Thyroid gland (tissue), 4 donors: ENCODE results near the gene RTL1. TPM values are rescaled to one million over a fixed set of nuclear protein-coding genes. Genes with fewer than 3 reads are reported as not detected.

Experiments used
- DNase-seq, 2 donors: peaks; one replicate each; pipeline ENCODE4 v3.0.0-alpha.2; 2019
- H3K27ac ChIP-seq, 3 donors: fragments of 200-600 bp; sonication (generic); 1 replicate in 2 of 3; 2 replicates in 1 of 3; pipeline ENCODE4 v1.5.1; 2016 to 2019; ENCODE audit warnings: mild to moderate bottlenecking in 1 of 3, moderate library complexity in 1 of 3
- H3K27me3 ChIP-seq: fragments of 200-600 bp; sonication (generic); one replicate; pipeline ENCODE4 v1.5.1; 2019
- H3K36me3 ChIP-seq, 2 donors: fragments of 200-600 bp; sonication (generic); one replicate each; pipeline ENCODE4 v1.5.1; 2016 to 2019
- H3K4me1 ChIP-seq, 2 donors: fragments of 200-600 bp; sonication (generic); one replicate each; pipeline ENCODE4 v1.5.1; 2017 to 2019
- H3K4me3 ChIP-seq, 3 donors: fragments of 200-600 bp; sonication (generic); replicated peaks in 1 of 3; 1 replicate in 2 of 3; 2 replicates in 1 of 3; pipeline ENCODE4 v1.5.1; 2016; ENCODE audit warnings: mild to moderate bottlenecking in 1 of 3
- H3K9me3 ChIP-seq: fragments of 200-600 bp; sonication (generic); one replicate; pipeline ENCODE4 v1.5.1; 2017
- CTCF ChIP-seq, 6 experiments: fragments of 200-600 bp in 3 of 6; fragments of 450-650 bp in 3 of 6; sonication (generic) in 3 of 6; IDR thresholded peaks; one replicate each; pipeline ENCODE4 v1.5.1; 2016 to 2019; ENCODE audit warnings: antibody characterized with exemption in 6 of 6, mild to moderate bottlenecking in 2 of 6, inconsistent platforms in 1 of 6, moderate library complexity in 1 of 6
- POLR2A ChIP-seq, 2 donors: fragments of 450-650 bp; IDR thresholded peaks; one replicate each; pipeline ENCODE4 v1.6.1; 2017; ENCODE audit warnings: antibody characterized with exemption in 2 of 2, mild to moderate bottlenecking in 2 of 2, moderate library complexity in 1 of 2
- WGBS, 2 donors: methylation state at CpG; one replicate each; pipeline ENCODE4 v1.1.5; 2017; 5-methylcytosine and 5-hydroxymethylcytosine counted together
- intact Hi-C: fragments of 100-400 bp; cut with DNase I; formaldehyde crosslinking; loops from one replicate; pipeline ENCODE4 v1.15.1; 2023
- total RNA-seq, 4 donors: library from RNA; depleted of rRNA; stranded (reverse); fragments of >200 nt; gene quantifications; one replicate each; pipeline ENCODE4 v1.2.3, GENCODE V29; 2016

The RTL1 gene
- total RNA-seq, 4 donors from 2014 or later: not detected

- Histone ChIP-seq H3K36me3 (no peaks in the 10 kb centered on the region), H3K4me3 (no peak overlapping the region), H3K27ac (no peak overlapping the region), H3K9me3 (no peaks in the 10 kb centered on the region), H3K4me1 (no peaks in the 10 kb centered on the region), H3K27me3 (no peaks in the 10 kb centered on the region)
- intact Hi-C loops: no loop called here
- DNase-seq: no peak
- WGBS, 2 donors: 85 to 91% methylated on average over 3 of the region's 3 CpGs
- no peak for TF ChIP-seq POLR2A (IDR thresholded peaks at IDR 0.05)
- TF ChIP-seq CTCF (IDR thresholded peaks at IDR 0.05): no peak
Measured at GRCh38 chr14:100914597-100915021, 11.1 kb upstream of the RTL1 start.

GRCh38 chr14:100911665-100912316 lies 8.3 kb upstream of the RTL1 start:
- no peak overlapping the region for H3K4me3 ChIP-seq
- TF ChIP-seq CTCF (IDR thresholded peaks at IDR 0.05) (no peak), POLR2A (IDR thresholded peaks at IDR 0.05) (no peak)
- H3K4me1 ChIP-seq: no peaks in the 10 kb centered on the region
- intact Hi-C loops: no loop called here
- WGBS, 2 donors: 80 to 81% methylated on average over 8 of the region's 8 CpGs
- no peak for DNase-seq
- H3K27me3 ChIP-seq: no peaks in the 10 kb centered on the region
- no peaks in the 10 kb centered on the region for H3K36me3 ChIP-seq
- no peaks in the 10 kb centered on the region for H3K9me3 ChIP-seq
- no peak overlapping the region for H3K27ac ChIP-seq

GRCh38 chr14:100910888-100911664 lies 7.6 kb upstream of the RTL1 start:
- WGBS, 2 donors: 84 to 91% methylated on average over 21 of the region's 21 CpGs

GRCh38 chr14:100909439-100909838 lies 5.9 kb upstream of the RTL1 start:
- DNase-seq: no peak
- no peaks in the 10 kb centered on the region for H3K36me3 ChIP-seq

More at GRCh38 chr14:100910888-100911664, 7.6 kb upstream of the RTL1 start:
- Histone ChIP-seq H3K27me3 (no peaks in the 10 kb centered on the region), H3K4me3 (no peak overlapping the region), H3K4me1 (no peaks in the 10 kb centered on the region), H3K36me3 (no peaks in the 10 kb centered on the region), H3K27ac (no peak overlapping the region), H3K9me3 (no peaks in the 10 kb centered on the region)
- DNase-seq: no peak
- intact Hi-C loops: no loop called here
- TF ChIP-seq POLR2A (IDR thresholded peaks at IDR 0.05) (no peak), CTCF (IDR thresholded peaks at IDR 0.05) (no peak)

More at GRCh38 chr14:100909439-100909838, 5.9 kb upstream of the RTL1 start:
- Histone ChIP-seq H3K27me3 (no peaks in the 10 kb centered on the region), H3K4me1 (no peaks in the 10 kb centered on the region), H3K9me3 (no peaks in the 10 kb centered on the region), H3K4me3 (no peak overlapping the region), H3K27ac (no peak overlapping the region)
- no peak for TF ChIP-seq POLR2A (IDR thresholded peaks at IDR 0.05)
- TF ChIP-seq CTCF (IDR thresholded peaks at IDR 0.05): no peak
- intact Hi-C loops: no loop called here
- WGBS, 2 donors: 89 to 90% methylated on average over 9 of the region's 9 CpGs
